GM12878 (cell line): ENCODE results near the gene METTL21A. TPM values are rescaled to one million over a fixed set of nuclear protein-coding genes. Genes with fewer than 3 reads are reported as not detected.

Source experiments
- ATAC-seq: fragments of 200-7000 bp; cut with Tn5 transposase; 3 replicates; pipeline ENCODE4 v1.9.1; 2020; ENCODE audit warnings: mild to moderate bottlenecking, moderate library complexity
- BruUV-seq: library from RNA; stranded (reverse); fragments of 400-500 nt; replicated peaks from 2 replicates; lab custom pipeline; 2021; lab: Mats Ljungman, UMichigan
- CTCF ChIA-PET: fragments of 300-600 bp; sonication (Branson Sonifier 250); formaldehyde crosslinking; extraction: SDS; loops from one replicate; lab custom pipeline; 2021; ENCODE audit warnings: inconsistent platforms; lab: Yijun Ruan, JAX
- POLR2A ChIA-PET: fragments of 350-600 bp; formaldehyde crosslinking; extraction: SDS; loops from one replicate; lab custom pipeline; 2021; ENCODE audit warnings: inconsistent platforms; lab: Charles Lee
- RAD21 ChIA-PET: fragments of 300-600 bp; sonication (Branson Sonifier 250); formaldehyde crosslinking; loops from one replicate; lab custom pipeline; 2023; ENCODE audit warnings: antibody characterized with exemption; ENCODE audit not compliant: unreplicated experiment; lab: Charles Lee
- SMC1A ChIA-PET: fragments of 300-600 bp; sonication (Branson Sonifier 250); formaldehyde crosslinking; loops from one replicate; lab custom pipeline; 2023; ENCODE audit not compliant: unreplicated experiment, uncharacterized antibody; lab: Charles Lee
- DNase-seq: peaks from one replicate; pipeline ENCODE4 v3.0.0-alpha.2; 2011; ENCODE audit warnings: low read depth, low spot score
- FAIRE-seq: peaks from 3 replicates; lab custom pipeline; 2011; peaks lifted over from hg19 to GRCh38; lab: Jason Lieb, UNC
- H2AFZ ChIP-seq: 2 replicates; pipeline ENCODE4 v1.6.0; 2011; ENCODE audit warnings: low read depth, low read length, control low read depth; ENCODE audit not compliant: control insufficient read depth
- H3K27ac ChIP-seq: 2 replicates; pipeline ENCODE4 v1.5.1; 2011; ENCODE audit warnings: control low read depth; ENCODE audit not compliant: control insufficient read depth, insufficient read depth
- H3K27me3 ChIP-seq, 2 experiments: replicated peaks in 1 of 2; 2 replicates each; pipeline versions ENCODE4 v1.6.0 to v1.6.1; 2011; ENCODE audit warnings: low read length in 1 of 2; ENCODE audit not compliant: control insufficient read depth in 2 of 2, insufficient read depth in 2 of 2
- H3K36me3 ChIP-seq, 2 experiments: 2 replicates each; pipeline ENCODE4 v1.5.1; 2011; ENCODE audit warnings: low read length in 1 of 2; ENCODE audit not compliant: control insufficient read depth in 2 of 2, insufficient read depth in 2 of 2
- H3K4me1 ChIP-seq: 2 replicates; pipeline ENCODE4 v1.6.1; 2011; ENCODE audit warnings: mild to moderate bottlenecking, low read length, moderate library complexity, mixed read lengths; ENCODE audit not compliant: control insufficient read depth, insufficient read depth
- H3K4me2 ChIP-seq: 2 replicates; pipeline ENCODE4 v1.6.0; 2011; ENCODE audit warnings: control low read depth; ENCODE audit not compliant: control insufficient read depth, insufficient read depth
- H3K4me3 ChIP-seq: fragments of 200-600 bp; sonication (generic); 2 replicates; pipeline ENCODE4 v1.5.1; 2016
- H3K79me2 ChIP-seq: 2 replicates; pipeline ENCODE4 v1.6.0; 2011; ENCODE audit warnings: low read length; ENCODE audit not compliant: control insufficient read depth, insufficient read depth
- H3K9ac ChIP-seq: 2 replicates; pipeline ENCODE4 v1.8.0; 2011; ENCODE audit warnings: low read length, control low read depth, mixed read lengths; ENCODE audit not compliant: control insufficient read depth, insufficient read depth
- H3K9me3 ChIP-seq: replicated peaks from 3 replicates; pipeline ENCODE4 v1.5.1; 2011; ENCODE audit warnings: mild to moderate bottlenecking, low read length; ENCODE audit not compliant: control insufficient read depth, insufficient read depth
- H4K20me1 ChIP-seq: 2 replicates; pipeline ENCODE4 v1.6.0; 2011; ENCODE audit not compliant: control insufficient read depth, insufficient read depth
- CBX3 ChIP-seq: fragments of 200-600 bp; sonication (generic); IDR thresholded peaks from 2 replicates; pipeline ENCODE4 v1.6.1; 2016; ENCODE audit warnings: low read depth, borderline replicate concordance
- CBX5 ChIP-seq: sonication (generic); IDR thresholded peaks from 2 replicates; pipeline ENCODE4 v1.6.1; 2016; ENCODE audit warnings: low read depth, moderate library complexity, mild to moderate bottlenecking, inconsistent platforms
- CHD2 ChIP-seq: IDR thresholded peaks from 2 replicates; pipeline ENCODE4 v1.6.1; 2011; ENCODE audit warnings: low read depth, low read length, improper control_type of control experiment, borderline replicate concordance
- CREM ChIP-seq: IDR thresholded peaks from 2 replicates; pipeline ENCODE4 v1.6.1; 2014; ENCODE audit warnings: antibody characterized with exemption, low read depth
- DPF2 ChIP-seq: fragments of 450-650 bp; IDR thresholded peaks from 2 replicates; pipeline ENCODE4 v1.6.1; 2017; ENCODE audit warnings: mild to moderate bottlenecking
- EP300 ChIP-seq, 2 experiments: fragments of 150-350 bp in 1 of 2; IDR thresholded peaks; 2 replicates each; pipeline ENCODE4 v1.6.1; 2011 to 2012; ENCODE audit warnings: low read depth in 2 of 2, low read length in 2 of 2, borderline replicate concordance in 1 of 2, improper control_type of control experiment in 1 of 2, inconsistent platforms in 1 of 2; ENCODE audit not compliant: control insufficient read depth in 1 of 2
- FOS ChIP-seq: IDR thresholded peaks from 3 replicates; pipeline ENCODE4 v1.6.1; 2011; ENCODE audit warnings: borderline replicate concordance; ENCODE audit not compliant: insufficient read length; ENCODE audit errors: extremely low read depth
- GABPA ChIP-seq: IDR thresholded peaks from 2 replicates; pipeline ENCODE4 v1.6.1; 2014; ENCODE audit warnings: antibody characterized with exemption, low read depth, mild to moderate bottlenecking, inconsistent platforms
- HDGF ChIP-seq: fragments of 450-650 bp; IDR thresholded peaks from 2 replicates; pipeline ENCODE4 v1.6.1; 2016; ENCODE audit warnings: antibody characterized with exemption
- IRF4 ChIP-seq: IDR thresholded peaks from 2 replicates; pipeline ENCODE4 v1.6.1; 2011; ENCODE audit warnings: low read depth, low read length
- RCOR1 ChIP-seq: conservative IDR thresholded peaks from 2 replicates; pipeline ENCODE4 v1.6.1; 2012; ENCODE audit warnings: low read depth, low read length, improper control_type of control experiment
- SIX5 ChIP-seq: IDR thresholded peaks from 2 replicates; pipeline ENCODE4 v1.6.1; 2011; ENCODE audit warnings: mild to moderate bottlenecking, low read depth, low read length, moderate library complexity; ENCODE audit not compliant: severe bottlenecking
- SRF ChIP-seq, 2 experiments: IDR thresholded peaks; 2 replicates each; pipeline ENCODE4 v1.6.1; 2011; ENCODE audit warnings: low read depth in 2 of 2, low read length in 2 of 2, mild to moderate bottlenecking in 1 of 2, moderate library complexity in 1 of 2
- ZNF274 ChIP-seq: IDR thresholded peaks from one replicate; pipeline ENCODE4 v1.8.0; 2011; ENCODE audit not compliant: insufficient read length, insufficient read depth
- ZNF622 ChIP-seq: fragments of 450-650 bp; IDR thresholded peaks from 2 replicates; pipeline ENCODE4 v1.6.1; 2017; ENCODE audit warnings: mild to moderate bottlenecking, inconsistent platforms
- WGBS: methylation state at CpG from one replicate; pipeline ENCODE4 v1.1.6; 2016; ENCODE audit warnings: low lambda C conversion rate; ENCODE audit not compliant: insufficient replicate concordance, insufficient coverage; ENCODE audit errors: missing lambda C conversion rate; 5-methylcytosine and 5-hydroxymethylcytosine counted together
- in situ Hi-C: fragments of 300-500 bp; cut with MboI; formaldehyde crosslinking; loops from 9 replicates; pipeline ENCODE4 v1.14.3; 2018; ENCODE audit warnings: mixed read lengths
- intact Hi-C: fragments of 100-400 bp; cut with micrococcal nuclease; formaldehyde crosslinking; loops from one replicate; pipeline ENCODE4 v1.14.2; 2022; ENCODE audit not compliant: unreplicated experiment
- polyA plus RNA-seq, 11 experiments: library from polyadenylated mRNA; depleted of rRNA in 4 of 11; unstranded in 6 of 11; stranded (reverse) in 5 of 11; fragments of >200 nt; fragmentation: Nextera tagmentation in 4 of 11; fragmentation: Illumina TruSeq in 1 of 11; extraction: Ambion mirVana in 4 of 11; extraction: Trizol in 1 of 11; gene quantifications; 1 replicate in 1 of 11; 2 replicates in 10 of 11; pipeline versions ENCODE4 v1.2.1 to v1.2.3, GENCODE V29; 2011 to 2016; ENCODE audit warnings: inconsistent platforms in 2 of 11, missing spikeins in 2 of 11, low read depth in 1 of 11
- total RNA-seq, 4 experiments: library from RNA; depleted of rRNA in 3 of 4; stranded (reverse); fragments of >200 nt in 3 of 4; fragmentation: Illumina TruSeq in 1 of 4; extraction: Trizol in 1 of 4; gene quantifications; 2 replicates each; pipeline versions ENCODE4 v1.2.1 to v1.2.3, GENCODE V29; 2013 to 2021
- TF ChIP-seq, protein P1 (sequence below): fragments of 450-650 bp; formaldehyde crosslinking; IDR thresholded peaks from 2 replicates; pipeline ENCODE4 v1.4.0; 2020; ENCODE audit warnings: mild to moderate bottlenecking, moderate library complexity

The METTL21A gene
- total and polyA plus RNA-seq, 10 of the 15 experiments (the other 5 are each of a cell fraction or from before 2014, with no cell fraction given) = 6.8 to 41.7 (median 27.8) TPM

DNA sequence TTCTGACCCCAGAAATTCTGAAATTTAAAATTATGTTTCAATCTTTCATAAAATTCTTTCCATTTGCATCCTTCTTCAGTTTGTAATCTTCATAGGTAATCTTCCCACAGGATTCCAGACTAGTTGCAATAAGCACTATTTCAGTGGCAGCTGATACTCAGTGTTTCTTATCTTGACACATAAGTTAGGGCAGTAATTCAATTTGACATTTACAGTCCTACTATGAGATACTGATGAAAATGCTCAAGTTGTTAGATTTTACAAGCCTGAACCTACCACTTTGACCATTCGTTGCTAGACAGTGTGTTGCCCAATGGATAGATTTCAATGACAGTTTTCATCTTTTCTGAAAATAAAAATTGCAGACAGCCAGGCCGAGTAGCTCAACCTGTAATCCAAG lies 10.4 kb downstream of the METTL21A start:
- Histone ChIP-seq H4K20me1 (no peaks in the 10 kb centered on the region), H3K36me3 (peaks cover 4 to 5% of the 10 kb centered on the region in 2 experiments), H3K4me3 (no peak overlapping the region), H2AFZ (no peak overlapping the region), H3K9ac (no peak overlapping the region), H3K27me3 (no peaks in the 10 kb centered on the region), H3K4me2 (no peak overlapping the region), H3K27ac (no peak overlapping the region), H3K4me1 (no peaks in the 10 kb centered on the region), H3K9me3 (no peaks in the 10 kb centered on the region), H3K79me2 (peaks cover 2% of the 10 kb centered on the region)
- ChIA-PET CTCF (no interaction called here), RAD21 (interaction anchor here (0.5 kb wide), 1 partner anchor 647 kb away, joined by 3 read pairs; no protein-coding TSS in a partner anchor), SMC1A (interaction anchor here (1.6 kb wide), 1 partner anchor 47 kb away, joined by 3 read pairs; no protein-coding TSS in a partner anchor), POLR2A (interaction anchor here (1.3 kb wide), 1 partner anchor 11 kb away, joined by 5 read pairs; the partner anchor contains the start of gene METTL21A)
- DNase-seq = no peak
- no peak for FAIRE-seq
- no peak for ATAC-seq
- no peak for TF ChIP-seq GABPA
- TF ChIP-seq FOS = no peak
- no peak for TF ChIP-seq DPF2
- TF ChIP-seq HDGF = no peak
- no peak for TF ChIP-seq CBX3
- TF ChIP-seq RCOR1 = no peak
- no peak for TF ChIP-seq EP300 (IDR thresholded peaks at IDR 0.05; ENCODE audit: borderline replicate concordance in 1 of 2, control insufficient read depth in 1 of 2, low read depth in 2 of 2, low read length in 2 of 2)
- BruUV-seq = no TSS peak
- intact Hi-C loops = no loop called here
- whole genome bisulfite sequencing = 95% methylated on average over 2 of the region's 2 CpGs
- in situ Hi-C loops = no loop called here

DNA sequence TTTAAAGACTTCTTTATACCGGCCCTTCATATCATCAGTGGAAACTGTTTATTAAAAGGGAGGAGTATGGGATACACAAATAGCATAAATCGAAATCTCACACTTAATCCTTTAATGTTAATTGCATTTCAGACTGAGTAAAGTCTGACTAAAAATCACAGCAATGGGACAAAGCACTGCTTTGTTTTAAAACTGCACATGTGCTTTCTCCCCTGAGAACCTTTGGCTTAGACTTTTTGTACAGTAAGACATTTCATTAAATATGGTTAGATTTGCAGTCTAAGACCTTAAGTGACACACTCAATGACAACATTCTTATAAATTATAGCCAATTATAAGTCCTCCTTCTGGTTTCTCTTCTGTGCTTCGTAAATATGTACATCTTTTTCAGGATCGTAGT lies 12.5 kb downstream of the METTL21A start:
- CTCF ChIA-PET = interaction anchor here (0.6 to 1.8 kb wide), 2 partner anchors 8 to 16 kb away, joined by 3 to 5 read pairs; no protein-coding TSS in a partner anchor
- POLR2A ChIA-PET = interaction anchor here (0.6 kb wide), 1 partner anchor 1048 kb away, joined by 3 read pairs; no protein-coding TSS in a partner anchor
- WGBS = 80% methylated on average over 4 of the region's 4 CpGs
- peaks cover 0 to 1% of the 10 kb centered on the region in 2 experiments; a peak in 3 of 4 replicates for H3K36me3 ChIP-seq
- no peak overlapping the region for H2AFZ ChIP-seq
- intact Hi-C loops = no loop called here
- in situ Hi-C loops = no loop called here
- no peaks in the 10 kb centered on the region for H3K9me3 ChIP-seq
- SMC1A ChIA-PET = interaction anchor here (1.0 kb wide), 1 partner anchor 39 kb away, joined by 3 read pairs; no protein-coding TSS in a partner anchor
- no peak overlapping the region for H3K9ac ChIP-seq
- RAD21 ChIA-PET = interaction anchor here (0.6 kb wide), 1 partner anchor 427 kb away, joined by 3 read pairs; no protein-coding TSS in a partner anchor
- no peak overlapping the region for H3K27ac ChIP-seq
- no peak overlapping the region for H3K4me3 ChIP-seq
- H3K4me1 ChIP-seq = no peaks in the 10 kb centered on the region
- TSS peak; percentile 33 for BruUV-seq
- DNase-seq = no peak
- no peaks in the 10 kb centered on the region for H3K27me3 ChIP-seq
- no peak overlapping the region for H3K4me2 ChIP-seq
- FAIRE-seq = peak; percentile 27
- no peaks in the 10 kb centered on the region for H4K20me1 ChIP-seq
- no peak for ATAC-seq
- H3K79me2 ChIP-seq = no peaks in the 10 kb centered on the region
- TF ChIP-seq SIX5 (no peak), CHD2 (no peak), CBX5 (no peak), ZNF622 (no peak), CREM (no peak), IRF4 (no peak), SRF (IDR thresholded peaks at IDR 0.05; ENCODE audit: low read depth in 2 of 2, low read length in 2 of 2) (no peak), ZNF274 (no peak)
- TF ChIP-seq, protein P1, sequence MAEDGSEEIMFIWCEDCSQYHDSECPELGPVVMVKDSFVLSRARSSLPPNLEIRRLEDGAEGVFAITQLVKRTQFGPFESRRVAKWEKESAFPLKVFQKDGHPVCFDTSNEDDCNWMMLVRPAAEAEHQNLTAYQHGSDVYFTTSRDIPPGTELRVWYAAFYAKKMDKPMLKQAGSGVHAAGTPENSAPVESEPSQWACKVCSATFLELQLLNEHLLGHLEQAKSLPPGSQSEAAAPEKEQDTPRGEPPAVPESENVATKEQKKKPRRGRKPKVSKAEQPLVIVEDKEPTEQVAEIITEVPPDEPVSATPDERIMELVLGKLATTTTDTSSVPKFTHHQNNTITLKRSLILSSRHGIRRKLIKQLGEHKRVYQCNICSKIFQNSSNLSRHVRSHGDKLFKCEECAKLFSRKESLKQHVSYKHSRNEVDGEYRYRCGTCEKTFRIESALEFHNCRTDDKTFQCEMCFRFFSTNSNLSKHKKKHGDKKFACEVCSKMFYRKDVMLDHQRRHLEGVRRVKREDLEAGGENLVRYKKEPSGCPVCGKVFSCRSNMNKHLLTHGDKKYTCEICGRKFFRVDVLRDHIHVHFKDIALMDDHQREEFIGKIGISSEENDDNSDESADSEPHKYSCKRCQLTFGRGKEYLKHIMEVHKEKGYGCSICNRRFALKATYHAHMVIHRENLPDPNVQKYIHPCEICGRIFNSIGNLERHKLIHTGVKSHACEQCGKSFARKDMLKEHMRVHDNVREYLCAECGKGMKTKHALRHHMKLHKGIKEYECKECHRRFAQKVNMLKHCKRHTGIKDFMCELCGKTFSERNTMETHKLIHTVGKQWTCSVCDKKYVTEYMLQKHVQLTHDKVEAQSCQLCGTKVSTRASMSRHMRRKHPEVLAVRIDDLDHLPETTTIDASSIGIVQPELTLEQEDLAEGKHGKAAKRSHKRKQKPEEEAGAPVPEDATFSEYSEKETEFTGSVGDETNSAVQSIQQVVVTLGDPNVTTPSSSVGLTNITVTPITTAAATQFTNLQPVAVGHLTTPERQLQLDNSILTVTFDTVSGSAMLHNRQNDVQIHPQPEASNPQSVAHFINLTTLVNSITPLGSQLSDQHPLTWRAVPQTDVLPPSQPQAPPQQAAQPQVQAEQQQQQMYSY = no peak
